ENCODE results near the gene UGT1A8.

Gene UGT1A8

GRCh38 chr2:233764761-233765160 lies 147.3 kb downstream of the UGT1A8 start:
- Histone ChIP-seq H4K91ac (ENCODE audit: low read depth, low read length, poor library complexity) (no peak overlapping the region), H2BK120ac (ENCODE audit: low read depth, low read length) (no peak overlapping the region), H3K4me1 (ENCODE audit: control insufficient read depth in 2 of 2, insufficient read depth in 1 of 2, low read depth in 1 of 2, low read length in 2 of 2) (peaks cover 3 to 6% of the 10 kb centered on the region in 2 donors), H3K4me2 (ENCODE audit: insufficient read depth, low read length, poor library complexity, severe bottlenecking) (no peak overlapping the region), H4K8ac (ENCODE audit: low read depth, low read length) (no peak overlapping the region), H2BK5ac (ENCODE audit: low read length) (no peak overlapping the region), H3K27ac (replicated peaks; ENCODE audit: low read length) (no peak overlapping the region), H2BK12ac (ENCODE audit: low read length) (no peak overlapping the region), H3K27me3 (ENCODE audit: control insufficient read depth in 3 of 3, insufficient read depth in 3 of 3, low read depth in 1 of 3, low read length in 3 of 3) (no peaks in the 10 kb centered on the region), H3K4me3 (ENCODE audit: low read length in 2 of 2) (no peak overlapping the region), H3K18ac (ENCODE audit: low read length) (no peak overlapping the region), H2BK15ac (ENCODE audit: low read length) (no peak overlapping the region), H3K4ac (ENCODE audit: low read length) (no peak overlapping the region), H2AFZ (ENCODE audit: low read length) (no peak overlapping the region), H3K79me1 (ENCODE audit: low read depth, low read length) (no peaks in the 10 kb centered on the region), H3K9me3 (replicated peaks in 1 of 2; ENCODE audit: control insufficient read depth in 2 of 2, insufficient read depth in 1 of 2, low read depth in 1 of 2, low read length in 2 of 2) (peaks cover 2 to 9% of the 10 kb centered on the region in 2 donors), H3K14ac (ENCODE audit: low read length) (no peak overlapping the region), H3K36me3 (replicated peaks in 1 of 2; ENCODE audit: control insufficient read depth in 2 of 2, insufficient read depth in 2 of 2, low read length in 2 of 2) (no peaks in the 10 kb centered on the region), H3K9ac (ENCODE audit: low read depth, low read length, poor library complexity) (no peak overlapping the region), H2AK5ac (ENCODE audit: low read depth, low read length) (no peak overlapping the region), H3K23ac (ENCODE audit: low read depth, low read length, poor library complexity) (no peak overlapping the region)
- DNase-seq (ENCODE audit: low spot score), result no peak
- no CpG with 5 or more reads among the region's 3 CpGs for WGBS, 2 donors (ENCODE audit: extremely low coverage in 2 of 2, insufficient read length in 2 of 2, insufficient replicate concordance in 1 of 2)

GRCh38 chr2:233766416-233766815 lies 149.0 kb downstream of the UGT1A8 start:
- no peak overlapping the region for H3K23ac ChIP-seq (ENCODE audit: low read depth, low read length, poor library complexity)
- no peaks in the 10 kb centered on the region for H3K27me3 ChIP-seq (ENCODE audit: control insufficient read depth in 3 of 3, insufficient read depth in 3 of 3, low read depth in 1 of 3, low read length in 3 of 3)
- no peak overlapping the region for H2AK5ac ChIP-seq (ENCODE audit: low read depth, low read length)
- H3K36me3 ChIP-seq (replicated peaks in 1 of 2; ENCODE audit: control insufficient read depth in 2 of 2, insufficient read depth in 2 of 2, low read length in 2 of 2), result no peaks in the 10 kb centered on the region
- peaks cover 2 to 9% of the 10 kb centered on the region in 2 donors for H3K9me3 ChIP-seq (replicated peaks in 1 of 2; ENCODE audit: control insufficient read depth in 2 of 2, insufficient read depth in 1 of 2, low read depth in 1 of 2, low read length in 2 of 2)
- no peak overlapping the region for H3K9ac ChIP-seq (ENCODE audit: low read depth, low read length, poor library complexity)
- no peak overlapping the region for H4K91ac ChIP-seq (ENCODE audit: low read depth, low read length, poor library complexity)
- H3K79me1 ChIP-seq (ENCODE audit: low read depth, low read length), result no peaks in the 10 kb centered on the region
- DNase-seq (ENCODE audit: low spot score), result no peak
- no peak overlapping the region for H2BK12ac ChIP-seq (ENCODE audit: low read length)
- H3K4me2 ChIP-seq (ENCODE audit: insufficient read depth, low read length, poor library complexity, severe bottlenecking), result no peak overlapping the region
- no peak overlapping the region for H3K14ac ChIP-seq (ENCODE audit: low read length)
- peaks cover 3 to 6% of the 10 kb centered on the region in 2 donors for H3K4me1 ChIP-seq (ENCODE audit: control insufficient read depth in 2 of 2, insufficient read depth in 1 of 2, low read depth in 1 of 2, low read length in 2 of 2)
- no peak overlapping the region for H4K8ac ChIP-seq (ENCODE audit: low read depth, low read length)
- no CpG with 5 or more reads among the region's 4 CpGs for WGBS, 2 donors (ENCODE audit: extremely low coverage in 2 of 2, insufficient read length in 2 of 2, insufficient replicate concordance in 1 of 2)
- no peak overlapping the region for H3K4ac ChIP-seq (ENCODE audit: low read length)
- no peak overlapping the region for H2BK5ac ChIP-seq (ENCODE audit: low read length)
- peak overlapping the region; percentile 57 for H3K18ac ChIP-seq (ENCODE audit: low read length)
- no peak overlapping the region for H3K27ac ChIP-seq (replicated peaks; ENCODE audit: low read length)
- no peak overlapping the region for H2BK15ac ChIP-seq (ENCODE audit: low read length)
- H2BK120ac ChIP-seq (ENCODE audit: low read depth, low read length), result no peak overlapping the region
- H2AFZ ChIP-seq (ENCODE audit: low read length), result no peak overlapping the region
- no peak overlapping the region for H3K4me3 ChIP-seq (ENCODE audit: low read length in 2 of 2)

DNA sequence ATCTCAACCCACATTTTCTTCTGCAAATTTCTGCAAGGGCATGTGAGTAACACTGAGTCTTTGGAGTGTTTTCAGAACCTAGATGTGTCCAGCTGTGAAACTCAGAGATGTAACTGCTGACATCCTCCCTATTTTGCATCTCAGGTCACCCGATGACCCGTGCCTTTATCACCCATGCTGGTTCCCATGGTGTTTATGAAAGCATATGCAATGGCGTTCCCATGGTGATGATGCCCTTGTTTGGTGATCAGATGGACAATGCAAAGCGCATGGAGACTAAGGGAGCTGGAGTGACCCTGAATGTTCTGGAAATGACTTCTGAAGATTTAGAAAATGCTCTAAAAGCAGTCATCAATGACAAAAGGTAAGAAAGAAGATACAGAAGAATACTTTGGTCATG lies 150.6 kb downstream of the UGT1A8 start:
- peaks cover 2 to 9% of the 10 kb centered on the region in 2 donors for H3K9me3 ChIP-seq (replicated peaks in 1 of 2; ENCODE audit: control insufficient read depth in 2 of 2, insufficient read depth in 1 of 2, low read depth in 1 of 2, low read length in 2 of 2)
- no peak overlapping the region for H3K4me3 ChIP-seq (ENCODE audit: low read length in 2 of 2)
- no peak overlapping the region for H2BK15ac ChIP-seq (ENCODE audit: low read length)
- no peak overlapping the region for H3K23ac ChIP-seq (ENCODE audit: low read depth, low read length, poor library complexity)
- H3K27me3 ChIP-seq (ENCODE audit: control insufficient read depth in 3 of 3, insufficient read depth in 3 of 3, low read depth in 1 of 3, low read length in 3 of 3), result no peaks in the 10 kb centered on the region
- no peak overlapping the region for H3K4ac ChIP-seq (ENCODE audit: low read length)
- H3K18ac ChIP-seq (ENCODE audit: low read length), result no peak overlapping the region
- H3K27ac ChIP-seq (replicated peaks; ENCODE audit: low read length), result no peak overlapping the region
- no peak overlapping the region for H2BK5ac ChIP-seq (ENCODE audit: low read length)
- no peak overlapping the region for H3K9ac ChIP-seq (ENCODE audit: low read depth, low read length, poor library complexity)
- peaks cover 3 to 6% of the 10 kb centered on the region in 2 donors for H3K4me1 ChIP-seq (ENCODE audit: control insufficient read depth in 2 of 2, insufficient read depth in 1 of 2, low read depth in 1 of 2, low read length in 2 of 2)
- H2AFZ ChIP-seq (ENCODE audit: low read length), result peak overlapping the region; percentile 75
- H4K8ac ChIP-seq (ENCODE audit: low read depth, low read length), result no peak overlapping the region
- H4K91ac ChIP-seq (ENCODE audit: low read depth, low read length, poor library complexity), result no peak overlapping the region
- H2BK120ac ChIP-seq (ENCODE audit: low read depth, low read length), result no peak overlapping the region
- no peaks in the 10 kb centered on the region for H3K36me3 ChIP-seq (replicated peaks in 1 of 2; ENCODE audit: control insufficient read depth in 2 of 2, insufficient read depth in 2 of 2, low read length in 2 of 2)
- no peak overlapping the region for H2AK5ac ChIP-seq (ENCODE audit: low read depth, low read length)
- H2BK12ac ChIP-seq (ENCODE audit: low read length), result no peak overlapping the region
- H3K4me2 ChIP-seq (ENCODE audit: insufficient read depth, low read length, poor library complexity, severe bottlenecking), result no peak overlapping the region
- no peak for DNase-seq (ENCODE audit: low spot score)
- no peaks in the 10 kb centered on the region for H3K79me1 ChIP-seq (ENCODE audit: low read depth, low read length)
- H3K14ac ChIP-seq (ENCODE audit: low read length), result no peak overlapping the region
- WGBS, 2 donors (ENCODE audit: extremely low coverage in 2 of 2, insufficient read length in 2 of 2, insufficient replicate concordance in 1 of 2), result no CpG with 5 or more reads among the region's 4 CpGs

DNA sequence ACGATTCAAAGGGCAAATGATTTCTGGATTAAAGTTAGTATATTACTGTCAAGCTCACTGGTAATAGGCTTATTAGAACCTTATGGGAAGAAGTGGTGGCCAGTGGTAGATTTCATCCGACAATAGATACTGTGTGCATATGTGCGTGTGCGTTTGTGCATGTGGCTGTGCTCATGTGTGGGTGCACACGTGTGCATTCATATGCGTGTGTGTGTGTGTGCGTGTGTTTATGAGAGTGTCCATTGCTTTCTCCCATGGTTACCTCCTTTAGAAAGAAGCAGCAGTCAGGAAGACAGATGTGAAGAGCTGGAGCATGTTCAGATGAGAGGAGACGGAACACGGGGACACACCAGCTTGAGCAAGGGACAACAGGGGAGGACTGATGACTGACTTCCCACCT lies 151.8 kb downstream of the UGT1A8 start:
- Histone ChIP-seq H3K18ac (ENCODE audit: low read length) (no peak overlapping the region), H3K4me2 (ENCODE audit: insufficient read depth, low read length, poor library complexity, severe bottlenecking) (no peak overlapping the region), H2BK120ac (ENCODE audit: low read depth, low read length) (no peak overlapping the region), H4K91ac (ENCODE audit: low read depth, low read length, poor library complexity) (no peak overlapping the region), H3K36me3 (replicated peaks in 1 of 2; ENCODE audit: control insufficient read depth in 2 of 2, insufficient read depth in 2 of 2, low read length in 2 of 2) (no peaks in the 10 kb centered on the region), H3K4me1 (ENCODE audit: control insufficient read depth in 2 of 2, insufficient read depth in 1 of 2, low read depth in 1 of 2, low read length in 2 of 2) (peaks cover 3 to 6% of the 10 kb centered on the region in 2 donors), H3K23ac (ENCODE audit: low read depth, low read length, poor library complexity) (no peak overlapping the region), H2BK12ac (ENCODE audit: low read length) (no peak overlapping the region), H3K4ac (ENCODE audit: low read length) (no peak overlapping the region), H4K8ac (ENCODE audit: low read depth, low read length) (no peak overlapping the region), H2AFZ (ENCODE audit: low read length) (no peak overlapping the region), H3K14ac (ENCODE audit: low read length) (no peak overlapping the region), H3K4me3 (ENCODE audit: low read length in 2 of 2) (no peak overlapping the region), H3K9me3 (replicated peaks in 1 of 2; ENCODE audit: control insufficient read depth in 2 of 2, insufficient read depth in 1 of 2, low read depth in 1 of 2, low read length in 2 of 2) (peaks cover 2 to 9% of the 10 kb centered on the region in 2 donors), H2AK5ac (ENCODE audit: low read depth, low read length) (peak overlapping the region; percentile 7), H3K27ac (replicated peaks; ENCODE audit: low read length) (no peak overlapping the region), H3K27me3 (ENCODE audit: control insufficient read depth in 3 of 3, insufficient read depth in 3 of 3, low read depth in 1 of 3, low read length in 3 of 3) (no peaks in the 10 kb centered on the region), H3K9ac (ENCODE audit: low read depth, low read length, poor library complexity) (no peak overlapping the region), H2BK15ac (ENCODE audit: low read length) (no peak overlapping the region), H2BK5ac (ENCODE audit: low read length) (no peak overlapping the region), H3K79me1 (ENCODE audit: low read depth, low read length) (no peaks in the 10 kb centered on the region)
- DNase-seq (ENCODE audit: low spot score), result no peak
- WGBS, 2 donors (ENCODE audit: extremely low coverage in 2 of 2, insufficient read length in 2 of 2, insufficient replicate concordance in 1 of 2), result no CpG with 5 or more reads among the region's 9 CpGs

Measured in neuronal stem cell (in vitro differentiated cells).